GM12864 (cell line): ENCODE results near the gene BCL11B.

Experiments used
- DNase-seq: peaks from one replicate; pipeline ENCODE4 v3.0.0-alpha.2; 2011; ENCODE audit warnings: low read depth
- H3K4me3 ChIP-seq: 2 replicates; pipeline ENCODE4 v1.5.1; 2011; ENCODE audit warnings: mild to moderate bottlenecking, low read depth, low read length, control low read depth
- CTCF ChIP-seq: IDR thresholded peaks from 2 replicates; pipeline ENCODE4 v1.5.1; 2011; ENCODE audit warnings: low read depth, mild to moderate bottlenecking, moderate library complexity, low read length, control low read depth, inconsistent platforms; ENCODE audit errors: missing control alignments

BCL11B gene

GRCh38 chr14:99263564-99264330, 8.2 kb downstream of the BCL11B start:
- no peak for TF ChIP-seq CTCF
- no peak overlapping the region for H3K4me3 ChIP-seq
- DNase-seq, result no peak

GRCh38 chr14:99262977-99263448, 9.0 kb downstream of the BCL11B start:
- no peak overlapping the region for H3K4me3 ChIP-seq
- no peak for DNase-seq
- TF ChIP-seq CTCF, result no peak

- no peak for TF ChIP-seq CTCF
- DNase-seq, result no peak
- H3K4me3 ChIP-seq, result no peak overlapping the region
Measured at GRCh38 chr14:99261912-99262787, 9.8 kb downstream of the BCL11B start.

GRCh38 chr14:99260587-99261551, 11.1 kb downstream of the BCL11B start:
- no peak for DNase-seq
- H3K4me3 ChIP-seq, result no peak overlapping the region
- TF ChIP-seq CTCF, result no peak

- no peak overlapping the region for H3K4me3 ChIP-seq
- no peak for TF ChIP-seq CTCF
- DNase-seq, result no peak
Measured at GRCh38 chr14:99260116-99260515, 11.9 kb downstream of the BCL11B start.
